Measurements from ENCODE around the gene CLEC16A.

GRCh38 chr16:11004973-11005610, 60.7 kb downstream of the CLEC16A start:
- TF ChIP-seq POLR2AphosphoS5 (IDR thresholded peaks at IDR 0.05): no peak
- no peak for TF ChIP-seq CTCF (IDR thresholded peaks at IDR 0.05)

Measured in breast epithelium (tissue), 3 donors.